Glutamatergic neuron (in vitro differentiated cells): ENCODE results near the gene CTBP1. TPM values are rescaled to one million over a fixed set of nuclear protein-coding genes. Genes with fewer than 3 reads are reported as not detected.

Experiments used
- DNase-seq: peaks from one replicate; pipeline ENCODE4 v3.0.0; 2022
- H3K27ac Mint-ChIP-seq: one replicate; pipeline ENCODE4 v1.8.0; 2020; ENCODE audit warnings: mild to moderate bottlenecking, mixed read lengths, inconsistent platforms; ENCODE audit not compliant: unreplicated experiment
- H3K27me3 Mint-ChIP-seq: one replicate; pipeline ENCODE4 v1.8.0; 2020; ENCODE audit warnings: mild to moderate bottlenecking, moderate library complexity, mixed read lengths, inconsistent platforms; ENCODE audit not compliant: unreplicated experiment
- H3K36me3 Mint-ChIP-seq: one replicate; pipeline ENCODE4 v1.8.0; 2020; ENCODE audit warnings: mild to moderate bottlenecking, mixed read lengths, inconsistent platforms; ENCODE audit not compliant: unreplicated experiment
- H3K4me1 Mint-ChIP-seq: one replicate; pipeline ENCODE4 v1.8.0; 2020; ENCODE audit warnings: mild to moderate bottlenecking, low read depth, mixed read lengths, inconsistent platforms; ENCODE audit not compliant: unreplicated experiment
- H3K4me3 Mint-ChIP-seq: one replicate; pipeline ENCODE4 v1.8.0; 2020; ENCODE audit warnings: mild to moderate bottlenecking, mixed read lengths, inconsistent platforms; ENCODE audit not compliant: unreplicated experiment
- H3K9me3 Mint-ChIP-seq: one replicate; pipeline ENCODE4 v1.8.0; 2020; ENCODE audit warnings: mild to moderate bottlenecking, moderate library complexity, mixed read lengths, inconsistent platforms; ENCODE audit not compliant: unreplicated experiment
- CTCF ChIP-seq: fragments of 200-600 bp; sonication (generic); IDR thresholded peaks from one replicate; pipeline ENCODE4 v1.5.0; 2021; ENCODE audit not compliant: partially characterized antibody, unreplicated experiment
- total RNA-seq: library from RNA; stranded (reverse); fragmentation: NEBNext Ultra II Directional; extraction: Animal tissue kit (Norgen Biotek cat#: 25700); gene quantifications from one replicate; pipeline ENCODE4 v1.2.1, GENCODE V29; 2021; ENCODE audit not compliant: unreplicated experiment

The CTBP1 gene
- total RNA-seq, 1 donor from 2014 or later, result 302 TPM

DNA sequence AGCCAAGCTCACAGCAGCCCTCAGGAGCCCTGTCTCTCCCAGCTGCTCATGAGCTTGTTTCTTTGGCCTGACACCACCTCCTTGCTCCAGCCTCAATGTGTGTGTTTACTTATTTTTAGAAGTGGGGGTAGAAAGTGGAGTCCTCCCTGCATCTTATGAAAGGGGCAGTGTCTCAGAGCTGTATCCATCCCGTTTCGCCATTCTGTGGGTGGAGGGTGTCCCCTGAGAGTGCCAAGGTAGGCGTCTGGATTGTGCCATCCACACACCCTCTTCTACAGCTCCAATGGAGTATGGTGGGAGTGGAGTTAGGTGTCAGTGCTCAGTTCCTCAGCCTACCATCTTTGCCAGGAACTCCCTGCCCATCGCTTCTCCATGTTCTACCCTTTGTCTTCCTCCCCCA lies 84.9 kb downstream of the CTBP1 start:
- Mint-ChIP-seq H3K27ac (no peak overlapping the region), H3K36me3 (peaks cover 25% of the 10 kb centered on the region), H3K9me3 (peaks cover 22% of the 10 kb centered on the region), H3K4me3 (no peak overlapping the region), H3K27me3 (peaks cover 27% of the 10 kb centered on the region), H3K4me1 (peaks cover 11% of the 10 kb centered on the region)
- TF ChIP-seq CTCF, result no peak
- no peak for DNase-seq

Other genes starting within 250 kb of the CTBP1 start
- 20.9 TPM for gene FGFRL1, start 237.5 kb downstream of the CTBP1 start, total RNA-seq
- 11.1 TPM for gene RNF212, start 135.6 kb downstream of the CTBP1 start, total RNA-seq
- gene SPON2, start 76.5 kb downstream of the CTBP1 start, total RNA-seq, result 769 TPM
- 77.2 TPM for gene MAEA, start 40.8 kb upstream of the CTBP1 start, total RNA-seq
- gene UVSSA, start 98.1 kb upstream of the CTBP1 start, total RNA-seq, result 33.9 TPM
- gene NKX1-1, start 157.3 kb upstream of the CTBP1 start, total RNA-seq, result not detected